IMR-90 (cell line): Measurements from ENCODE around the gene LRP1B. TPM values are rescaled to one million over a fixed set of nuclear protein-coding genes. Genes with fewer than 3 reads are reported as not detected.

ENCODE experiments used
- ATAC-seq: fragments of 200-7000 bp; cut with Tn5 transposase; 2 replicates; pipeline ENCODE4 v1.9.1; 2020; ENCODE audit warnings: low read depth, mild to moderate bottlenecking, moderate library complexity
- BruUV-seq: library from RNA; stranded (reverse); fragments of 400-500 nt; replicated peaks from 2 replicates; lab custom pipeline; 2021; lab: Mats Ljungman, UMichigan
- CTCF ChIA-PET: fragments of 300-600 bp; formaldehyde crosslinking; extraction: SDS; loops from one replicate; lab custom pipeline; 2021; ENCODE audit warnings: antibody characterized with exemption; lab: Yijun Ruan, JAX
- POLR2A ChIA-PET: fragments of 300-600 bp; sonication (Branson Sonifier 250); formaldehyde crosslinking; loops from one replicate; lab custom pipeline; 2022; ENCODE audit warnings: antibody characterized with exemption; ENCODE audit not compliant: unreplicated experiment; lab: Charles Lee
- DNase-seq: peaks from one replicate; pipeline ENCODE4 v3.0.0; 2013
- H2AFZ ChIP-seq: replicated peaks from 2 replicates; pipeline ENCODE3; 2013; ENCODE audit warnings: low read length, mild to moderate bottlenecking; ENCODE audit not compliant: poor library complexity
- H2AK5ac ChIP-seq: 2 replicates; pipeline ENCODE4 v1.6.1; 2013; ENCODE audit warnings: low read depth, low read length, inconsistent platforms
- H2AK9ac ChIP-seq: replicated peaks from 2 replicates; pipeline ENCODE3; 2013; ENCODE audit warnings: mild to moderate bottlenecking, low read depth, low read length, moderate library complexity; ENCODE audit not compliant: poor library complexity
- H2BK120ac ChIP-seq: 2 replicates; pipeline ENCODE4 v1.6.1; 2013; ENCODE audit warnings: low read depth, low read length, inconsistent platforms
- H2BK15ac ChIP-seq: 3 replicates; pipeline ENCODE4 v1.6.1; 2013; ENCODE audit warnings: low read depth, low read length, inconsistent platforms
- H2BK20ac ChIP-seq: 2 replicates; pipeline ENCODE4 v1.6.1; 2013; ENCODE audit warnings: low read depth, mild to moderate bottlenecking, inconsistent platforms, low read length, moderate library complexity
- H2BK5ac ChIP-seq: 2 replicates; pipeline ENCODE4 v1.6.1; 2013; ENCODE audit warnings: mild to moderate bottlenecking, low read depth, low read length, inconsistent platforms; ENCODE audit not compliant: poor library complexity, severe bottlenecking
- H3K14ac ChIP-seq: replicated peaks from 2 replicates; pipeline ENCODE4 v1.6.1; 2013; ENCODE audit warnings: low read depth, low read length, inconsistent platforms
- H3K18ac ChIP-seq: 2 replicates; pipeline ENCODE4 v1.6.1; 2013; ENCODE audit warnings: low read depth, low read length, control low read depth
- H3K23ac ChIP-seq: 2 replicates; pipeline ENCODE4 v1.6.1; 2013; ENCODE audit warnings: low read depth, low read length, inconsistent platforms
- H3K27ac ChIP-seq: 2 replicates; pipeline ENCODE4 v1.5.1; 2013; ENCODE audit warnings: mild to moderate bottlenecking, control low read depth, low read length; ENCODE audit not compliant: insufficient read depth
- H3K27me3 ChIP-seq: 2 replicates; pipeline ENCODE4 v1.6.1; 2013; ENCODE audit warnings: low read length; ENCODE audit not compliant: control insufficient read depth, insufficient read depth
- H3K36me3 ChIP-seq: 2 replicates; pipeline ENCODE4 v1.6.1; 2013; ENCODE audit warnings: low read length, mixed read lengths; ENCODE audit not compliant: control insufficient read depth, insufficient read depth
- H3K4ac ChIP-seq: 2 replicates; pipeline ENCODE4 v1.6.1; 2013; ENCODE audit warnings: low read depth, low read length, inconsistent platforms
- H3K4me1 ChIP-seq: 2 replicates; pipeline ENCODE4 v1.6.1; 2013; ENCODE audit warnings: low read length, mixed read lengths; ENCODE audit not compliant: control insufficient read depth, insufficient read depth
- H3K4me2 ChIP-seq: 2 replicates; pipeline ENCODE4 v1.6.1; 2013; ENCODE audit warnings: low read depth, mild to moderate bottlenecking, control low read depth, low read length, moderate library complexity
- H3K4me3 ChIP-seq: 2 replicates; pipeline ENCODE4 v1.5.1; 2013; ENCODE audit warnings: low read depth, mild to moderate bottlenecking, control low read depth, low read length, moderate library complexity; ENCODE audit not compliant: insufficient read depth
- H3K56ac ChIP-seq: 2 replicates; pipeline ENCODE4 v1.6.1; 2013; ENCODE audit warnings: low read length, inconsistent platforms; ENCODE audit not compliant: insufficient read depth; ENCODE audit errors: extremely low read depth
- H3K79me1 ChIP-seq, 2 experiments: 2 replicates each; pipeline ENCODE4 v1.6.1; 2013; ENCODE audit warnings: low read length in 2 of 2, inconsistent platforms in 1 of 2, low read depth in 1 of 2
- H3K9ac ChIP-seq: 2 replicates; pipeline ENCODE4 v1.6.1; 2013; ENCODE audit warnings: low read depth, low read length, control low read depth
- H3K9me1 ChIP-seq: 2 replicates; pipeline ENCODE4 v1.6.1; 2013; ENCODE audit warnings: low read length, inconsistent platforms; ENCODE audit not compliant: insufficient read depth
- H3K9me3 ChIP-seq: 2 replicates; pipeline ENCODE4 v1.6.1; 2013; ENCODE audit warnings: low read length; ENCODE audit not compliant: control insufficient read depth, insufficient read depth
- H4K20me1 ChIP-seq: 2 replicates; pipeline ENCODE4 v1.6.1; 2013; ENCODE audit warnings: low read length, inconsistent platforms; ENCODE audit not compliant: insufficient read depth
- H4K5ac ChIP-seq: 2 replicates; pipeline ENCODE4 v1.6.1; 2013; ENCODE audit warnings: mild to moderate bottlenecking, low read depth, low read length, control low read depth
- H4K8ac ChIP-seq, 2 experiments: 2 replicates each; pipeline ENCODE4 v1.6.1; 2013; ENCODE audit warnings: low read depth in 2 of 2, low read length in 2 of 2, control low read depth in 1 of 2, inconsistent platforms in 1 of 2
- H4K91ac ChIP-seq: 2 replicates; pipeline ENCODE4 v1.6.1; 2013; ENCODE audit warnings: low read depth, low read length, inconsistent platforms; ENCODE audit not compliant: insufficient read depth
- CEBPB ChIP-seq: IDR thresholded peaks from 2 replicates; pipeline ENCODE4 v1.6.1; 2012; ENCODE audit warnings: low read depth, low read length, improper control_type of control experiment
- MAFK ChIP-seq: IDR thresholded peaks from 2 replicates; pipeline ENCODE4 v1.6.1; 2012; ENCODE audit warnings: low read depth, low read length, improper control_type of control experiment
- WGBS, 2 experiments: methylation state at CpG; one replicate each; pipeline versions ENCODE4 v1.1.5 to v1.1.7; 2013; ENCODE audit warnings: missing lambda C conversion rate in 2 of 2; ENCODE audit not compliant: insufficient read length in 1 of 2; ENCODE audit errors: extremely low coverage in 2 of 2; 5-methylcytosine and 5-hydroxymethylcytosine counted together
- dilution Hi-C: fragments of 300-500 bp; cut with HindIII; formaldehyde crosslinking; loops from one replicate; pipeline ENCODE4 v1.14.3; 2018; ENCODE audit warnings: low sequenced_read_pairs; ENCODE audit not compliant: unreplicated experiment
- in situ Hi-C: fragments of 300-500 bp; cut with MboI; formaldehyde crosslinking; loops from 3 replicates; pipeline ENCODE4 v1.14.3; 2019; ENCODE audit warnings: low sequenced_read_pairs, inconsistent platforms, mixed read lengths
- intact Hi-C: fragments of 100-400 bp; cut with micrococcal nuclease; formaldehyde crosslinking; loops from 2 replicates; pipeline ENCODE4 v1.10.0; 2022
- polyA plus RNA-seq, 3 experiments: library from polyadenylated mRNA; depleted of rRNA; stranded (reverse); fragments of >200 nt; gene quantifications; 2 replicates each; pipeline ENCODE4 v1.2.3, GENCODE V29; 2012; ENCODE audit warnings: low replicate concordance in 1 of 3
- total RNA-seq: library from RNA; depleted of rRNA; stranded (reverse); fragments of >200 nt; gene quantifications from 2 replicates; pipeline ENCODE4 v1.2.3, GENCODE V29; 2012

LRP1B gene
- total and polyA plus RNA-seq, 2 of the 4 experiments (the other 2 are of a cell fraction): under 0.01 to 0.02 TPM

DNA sequence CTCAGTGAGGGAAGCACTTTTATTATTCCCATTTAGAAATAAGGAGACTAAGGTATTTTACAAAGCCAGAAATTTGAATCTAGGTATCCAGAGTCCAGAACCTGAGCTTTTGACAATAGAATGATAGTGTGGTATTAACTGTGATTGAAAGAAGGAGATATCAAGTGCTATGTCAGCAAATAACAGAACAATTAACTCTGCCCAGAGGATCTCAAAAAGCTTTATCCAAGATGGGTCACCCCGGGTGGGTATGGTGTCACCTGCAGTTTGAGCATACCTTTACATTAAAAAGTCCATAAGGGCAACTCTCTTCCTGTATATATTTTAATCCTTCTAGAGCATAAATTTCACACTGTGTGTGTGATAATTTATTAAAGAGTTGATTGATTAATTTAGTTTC is 105.4 kb downstream of the LRP1B start:
- Histone ChIP-seq H2AFZ (no peak overlapping the region), H2AK5ac (no peak overlapping the region), H3K79me1 (no peaks in the 10 kb centered on the region), H4K5ac (no peak overlapping the region), H4K20me1 (no peaks in the 10 kb centered on the region), H2BK120ac (no peak overlapping the region), H2BK5ac (no peak overlapping the region), H3K4me2 (no peak overlapping the region), H3K4me1 (no peaks in the 10 kb centered on the region), H3K4me3 (no peak overlapping the region), H3K9me1 (no peaks in the 10 kb centered on the region), H3K4ac (no peak overlapping the region), H3K56ac (no peak overlapping the region), H2AK9ac (no peak overlapping the region), H3K23ac (no peak overlapping the region), H3K18ac (no peak overlapping the region), H4K91ac (no peak overlapping the region), H2BK20ac (no peak overlapping the region), H3K27me3 (no peaks in the 10 kb centered on the region), H3K36me3 (no peaks in the 10 kb centered on the region), H3K14ac (no peak overlapping the region), H3K27ac (no peak overlapping the region), H2BK15ac (no peak overlapping the region), H3K9me3 (no peaks in the 10 kb centered on the region), H3K9ac (no peak overlapping the region), H4K8ac (no peak overlapping the region)
- POLR2A ChIA-PET: no interaction called here
- in situ Hi-C loops: no loop called here
- CTCF ChIA-PET: no interaction called here
- no TSS peak for BruUV-seq
- no CpG with 5 or more reads among the region's 1 CpG for WGBS, 2 experiments
- ATAC-seq: no peak
- no peak for TF ChIP-seq CEBPB
- peak; percentile 75 for TF ChIP-seq MAFK
- dilution Hi-C loops: no loop called here
- intact Hi-C loops: no loop called here
- no peak for DNase-seq
